ENCODE results near the gene TSACC. TPM values are rescaled to one million over a fixed set of nuclear protein-coding genes. Genes with fewer than 3 reads are reported as not detected.

The TSACC gene
- total RNA-seq, 4 donors from 2014 or later = 3.2 TPM; not detected in 3

- intact Hi-C loops (cut with DNase I; ENCODE audit: low total_unique reads) = no loop called here
- H3K4me3 ChIP-seq (ENCODE audit: low read depth, poor library complexity, severe bottlenecking) = no peak overlapping the region
- WGBS, 2 donors = 63 to 72% methylated on average over 7 of the region's 7 CpGs
- DNase-seq (ENCODE audit: low spot score in 2 of 2) = no peak
- no peak for TF ChIP-seq POLR2A (IDR thresholded peaks at IDR 0.05)
- TF ChIP-seq, protein P1, sequence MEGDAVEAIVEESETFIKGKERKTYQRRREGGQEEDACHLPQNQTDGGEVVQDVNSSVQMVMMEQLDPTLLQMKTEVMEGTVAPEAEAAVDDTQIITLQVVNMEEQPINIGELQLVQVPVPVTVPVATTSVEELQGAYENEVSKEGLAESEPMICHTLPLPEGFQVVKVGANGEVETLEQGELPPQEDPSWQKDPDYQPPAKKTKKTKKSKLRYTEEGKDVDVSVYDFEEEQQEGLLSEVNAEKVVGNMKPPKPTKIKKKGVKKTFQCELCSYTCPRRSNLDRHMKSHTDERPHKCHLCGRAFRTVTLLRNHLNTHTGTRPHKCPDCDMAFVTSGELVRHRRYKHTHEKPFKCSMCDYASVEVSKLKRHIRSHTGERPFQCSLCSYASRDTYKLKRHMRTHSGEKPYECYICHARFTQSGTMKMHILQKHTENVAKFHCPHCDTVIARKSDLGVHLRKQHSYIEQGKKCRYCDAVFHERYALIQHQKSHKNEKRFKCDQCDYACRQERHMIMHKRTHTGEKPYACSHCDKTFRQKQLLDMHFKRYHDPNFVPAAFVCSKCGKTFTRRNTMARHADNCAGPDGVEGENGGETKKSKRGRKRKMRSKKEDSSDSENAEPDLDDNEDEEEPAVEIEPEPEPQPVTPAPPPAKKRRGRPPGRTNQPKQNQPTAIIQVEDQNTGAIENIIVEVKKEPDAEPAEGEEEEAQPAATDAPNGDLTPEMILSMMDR (IDR thresholded peaks at IDR 0.05) = no peak
Observed at GRCh38 chr1:156382561-156382960, 44.2 kb downstream of the TSACC start.

DNA sequence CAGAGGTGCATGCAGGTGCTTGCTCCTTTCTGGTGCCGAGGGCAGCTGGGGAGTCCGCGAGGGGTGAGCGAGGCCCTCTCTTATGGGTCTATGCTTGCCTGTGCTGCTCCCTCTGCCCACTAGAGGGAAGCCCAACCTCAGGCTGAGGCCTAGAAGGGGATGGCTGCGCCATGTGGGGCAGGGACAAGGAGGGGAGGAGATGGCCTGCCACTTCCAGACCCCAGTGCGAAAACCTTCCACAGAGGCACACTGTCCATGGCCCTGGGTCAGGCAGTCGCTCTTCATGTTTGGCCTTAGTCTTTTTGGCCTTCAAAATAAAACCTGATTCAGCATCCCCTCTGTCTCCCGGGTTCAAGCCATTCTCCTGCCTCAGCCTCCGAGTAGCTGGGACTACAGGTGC is 44.7 kb downstream of the TSACC start:
- H3K4me3 ChIP-seq (ENCODE audit: low read depth, poor library complexity, severe bottlenecking) = no peak overlapping the region
- DNase-seq (ENCODE audit: low spot score in 2 of 2) = no peak
- intact Hi-C loops (cut with DNase I; ENCODE audit: low total_unique reads) = no loop called here
- no peak for TF ChIP-seq POLR2A (IDR thresholded peaks at IDR 0.05)
- TF ChIP-seq, protein P1 (IDR thresholded peaks at IDR 0.05) = peak in 1 of 3 donors; percentile 15
- WGBS, 2 donors = 49% methylated on average over 9 of the region's 9 CpGs

- DNase-seq (ENCODE audit: low spot score in 2 of 2) = no peak
- WGBS, 2 donors = 67 to 84% methylated on average over 3 of the region's 3 CpGs
- intact Hi-C loops (cut with DNase I; ENCODE audit: low total_unique reads) = no loop called here
- no peak overlapping the region for H3K4me3 ChIP-seq (ENCODE audit: low read depth, poor library complexity, severe bottlenecking)
- TF ChIP-seq, protein P1 (IDR thresholded peaks at IDR 0.05) = no peak
- no peak for TF ChIP-seq POLR2A (IDR thresholded peaks at IDR 0.05)
Observed at GRCh38 chr1:156384007-156384406, 45.7 kb downstream of the TSACC start.

GRCh38 chr1:156384658-156385057 is 46.3 kb downstream of the TSACC start:
- TF ChIP-seq, protein P1 (IDR thresholded peaks at IDR 0.05) = no peak
- no peak for TF ChIP-seq POLR2A (IDR thresholded peaks at IDR 0.05)
- H3K4me3 ChIP-seq (ENCODE audit: low read depth, poor library complexity, severe bottlenecking) = no peak overlapping the region
- intact Hi-C loops (cut with DNase I; ENCODE audit: low total_unique reads) = no loop called here
- no peak for DNase-seq (ENCODE audit: low spot score in 2 of 2)
- 88 to 90% methylated on average over 5 of the region's 5 CpGs for WGBS, 2 donors

- TF ChIP-seq POLR2A (IDR thresholded peaks at IDR 0.05) = no peak
- TF ChIP-seq, protein P1 (IDR thresholded peaks at IDR 0.05) = peak in 1 of 3 donors; percentile 89
- DNase-seq (ENCODE audit: low spot score in 2 of 2) = peak in 1 of 2 donors; percentile 27
- WGBS, 2 donors = 10 to 16% methylated on average over 9 of the region's 9 CpGs
- intact Hi-C loops (cut with DNase I; ENCODE audit: low total_unique reads) = loop anchor here (2.0 kb wide), 1 partner anchor 59 kb away; no protein-coding TSS in a partner anchor
- no peak overlapping the region for H3K4me3 ChIP-seq (ENCODE audit: low read depth, poor library complexity, severe bottlenecking)
Observed at GRCh38 chr1:156385534-156386031, 47.3 kb downstream of the TSACC start.

Measured in lower leg skin (tissue), 4 donors.